IMR-90 (cell line): ENCODE measurements around the gene PTPRO. TPM values are rescaled to one million over a fixed set of nuclear protein-coding genes. Genes with fewer than 3 reads are reported as not detected.
A peak's percentile ranks its signal among the peaks of the same experiment; 100 is the strongest.

Source experiments
- ATAC-seq: fragments of 200-7000 bp; cut with Tn5 transposase; 2 replicates; pipeline ENCODE4 v1.9.1; 2020; ENCODE audit warnings: low read depth, mild to moderate bottlenecking, moderate library complexity
- BruUV-seq: library from RNA; stranded (reverse); fragments of 400-500 nt; replicated peaks from 2 replicates; lab custom pipeline; 2021; lab: Mats Ljungman, UMichigan
- CTCF ChIA-PET: fragments of 300-600 bp; formaldehyde crosslinking; extraction: SDS; loops from one replicate; lab custom pipeline; 2021; ENCODE audit warnings: antibody characterized with exemption; lab: Yijun Ruan, JAX
- POLR2A ChIA-PET: fragments of 300-600 bp; sonication (Branson Sonifier 250); formaldehyde crosslinking; loops from one replicate; lab custom pipeline; 2022; ENCODE audit warnings: antibody characterized with exemption; ENCODE audit not compliant: unreplicated experiment; lab: Charles Lee
- DNase-seq: peaks from one replicate; pipeline ENCODE4 v3.0.0; 2013
- H2AFZ ChIP-seq: replicated peaks from 2 replicates; pipeline ENCODE3; 2013; ENCODE audit warnings: low read length, mild to moderate bottlenecking; ENCODE audit not compliant: poor library complexity
- H2AK5ac ChIP-seq: 2 replicates; pipeline ENCODE4 v1.6.1; 2013; ENCODE audit warnings: low read depth, low read length, inconsistent platforms
- H2AK9ac ChIP-seq: replicated peaks from 2 replicates; pipeline ENCODE3; 2013; ENCODE audit warnings: mild to moderate bottlenecking, low read depth, low read length, moderate library complexity; ENCODE audit not compliant: poor library complexity
- H2BK120ac ChIP-seq: 2 replicates; pipeline ENCODE4 v1.6.1; 2013; ENCODE audit warnings: low read depth, low read length, inconsistent platforms
- H2BK15ac ChIP-seq: 3 replicates; pipeline ENCODE4 v1.6.1; 2013; ENCODE audit warnings: low read depth, low read length, inconsistent platforms
- H2BK20ac ChIP-seq: 2 replicates; pipeline ENCODE4 v1.6.1; 2013; ENCODE audit warnings: low read depth, mild to moderate bottlenecking, inconsistent platforms, low read length, moderate library complexity
- H2BK5ac ChIP-seq: 2 replicates; pipeline ENCODE4 v1.6.1; 2013; ENCODE audit warnings: mild to moderate bottlenecking, low read depth, low read length, inconsistent platforms; ENCODE audit not compliant: poor library complexity, severe bottlenecking
- H3K14ac ChIP-seq: replicated peaks from 2 replicates; pipeline ENCODE4 v1.6.1; 2013; ENCODE audit warnings: low read depth, low read length, inconsistent platforms
- H3K18ac ChIP-seq: 2 replicates; pipeline ENCODE4 v1.6.1; 2013; ENCODE audit warnings: low read depth, low read length, control low read depth
- H3K23ac ChIP-seq: 2 replicates; pipeline ENCODE4 v1.6.1; 2013; ENCODE audit warnings: low read depth, low read length, inconsistent platforms
- H3K27ac ChIP-seq: 2 replicates; pipeline ENCODE4 v1.5.1; 2013; ENCODE audit warnings: mild to moderate bottlenecking, control low read depth, low read length; ENCODE audit not compliant: insufficient read depth
- H3K27me3 ChIP-seq: 2 replicates; pipeline ENCODE4 v1.6.1; 2013; ENCODE audit warnings: low read length; ENCODE audit not compliant: control insufficient read depth, insufficient read depth
- H3K36me3 ChIP-seq: 2 replicates; pipeline ENCODE4 v1.6.1; 2013; ENCODE audit warnings: low read length, mixed read lengths; ENCODE audit not compliant: control insufficient read depth, insufficient read depth
- H3K4ac ChIP-seq: 2 replicates; pipeline ENCODE4 v1.6.1; 2013; ENCODE audit warnings: low read depth, low read length, inconsistent platforms
- H3K4me1 ChIP-seq: 2 replicates; pipeline ENCODE4 v1.6.1; 2013; ENCODE audit warnings: low read length, mixed read lengths; ENCODE audit not compliant: control insufficient read depth, insufficient read depth
- H3K4me2 ChIP-seq: 2 replicates; pipeline ENCODE4 v1.6.1; 2013; ENCODE audit warnings: low read depth, mild to moderate bottlenecking, control low read depth, low read length, moderate library complexity
- H3K4me3 ChIP-seq: 2 replicates; pipeline ENCODE4 v1.5.1; 2013; ENCODE audit warnings: low read depth, mild to moderate bottlenecking, control low read depth, low read length, moderate library complexity; ENCODE audit not compliant: insufficient read depth
- H3K56ac ChIP-seq: 2 replicates; pipeline ENCODE4 v1.6.1; 2013; ENCODE audit warnings: low read length, inconsistent platforms; ENCODE audit not compliant: insufficient read depth; ENCODE audit errors: extremely low read depth
- H3K79me1 ChIP-seq, 2 experiments: 2 replicates each; pipeline ENCODE4 v1.6.1; 2013; ENCODE audit warnings: low read length in 2 of 2, inconsistent platforms in 1 of 2, low read depth in 1 of 2
- H3K9ac ChIP-seq: 2 replicates; pipeline ENCODE4 v1.6.1; 2013; ENCODE audit warnings: low read depth, low read length, control low read depth
- H3K9me1 ChIP-seq: 2 replicates; pipeline ENCODE4 v1.6.1; 2013; ENCODE audit warnings: low read length, inconsistent platforms; ENCODE audit not compliant: insufficient read depth
- H3K9me3 ChIP-seq: 2 replicates; pipeline ENCODE4 v1.6.1; 2013; ENCODE audit warnings: low read length; ENCODE audit not compliant: control insufficient read depth, insufficient read depth
- H4K20me1 ChIP-seq: 2 replicates; pipeline ENCODE4 v1.6.1; 2013; ENCODE audit warnings: low read length, inconsistent platforms; ENCODE audit not compliant: insufficient read depth
- H4K5ac ChIP-seq: 2 replicates; pipeline ENCODE4 v1.6.1; 2013; ENCODE audit warnings: mild to moderate bottlenecking, low read depth, low read length, control low read depth
- H4K8ac ChIP-seq, 2 experiments: 2 replicates each; pipeline ENCODE4 v1.6.1; 2013; ENCODE audit warnings: low read depth in 2 of 2, low read length in 2 of 2, control low read depth in 1 of 2, inconsistent platforms in 1 of 2
- H4K91ac ChIP-seq: 2 replicates; pipeline ENCODE4 v1.6.1; 2013; ENCODE audit warnings: low read depth, low read length, inconsistent platforms; ENCODE audit not compliant: insufficient read depth
- FOS ChIP-seq: fragments of 150-350 bp; IDR thresholded peaks from 2 replicates; pipeline ENCODE4 v1.6.1; 2016; ENCODE audit warnings: low read depth, low read length
- MAFK ChIP-seq: IDR thresholded peaks from 2 replicates; pipeline ENCODE4 v1.6.1; 2012; ENCODE audit warnings: low read depth, low read length, improper control_type of control experiment
- MAZ ChIP-seq: IDR thresholded peaks from 2 replicates; pipeline ENCODE4 v1.6.1; 2012; ENCODE audit warnings: low read depth, mild to moderate bottlenecking, low read length, improper control_type of control experiment, moderate library complexity, borderline replicate concordance
- MXI1 ChIP-seq: IDR thresholded peaks from 2 replicates; pipeline ENCODE4 v1.6.1; 2012; ENCODE audit warnings: low read depth, mild to moderate bottlenecking, low read length, moderate library complexity, borderline replicate concordance
- RCOR1 ChIP-seq: IDR thresholded peaks from 2 replicates; pipeline ENCODE4 v1.6.1; 2012; ENCODE audit warnings: mild to moderate bottlenecking, low read length, improper control_type of control experiment; ENCODE audit not compliant: insufficient replicate concordance
- RFX5 ChIP-seq: IDR thresholded peaks from 2 replicates; pipeline ENCODE4 v1.8.0; 2012; ENCODE audit warnings: low read depth, mild to moderate bottlenecking, low read length, moderate library complexity
- WGBS, 2 experiments: methylation state at CpG; one replicate each; pipeline versions ENCODE4 v1.1.5 to v1.1.7; 2013; ENCODE audit warnings: missing lambda C conversion rate in 2 of 2; ENCODE audit not compliant: insufficient read length in 1 of 2; ENCODE audit errors: extremely low coverage in 2 of 2; 5-methylcytosine and 5-hydroxymethylcytosine counted together
- dilution Hi-C: fragments of 300-500 bp; cut with HindIII; formaldehyde crosslinking; loops from one replicate; pipeline ENCODE4 v1.14.3; 2018; ENCODE audit warnings: low sequenced_read_pairs; ENCODE audit not compliant: unreplicated experiment
- in situ Hi-C: fragments of 300-500 bp; cut with MboI; formaldehyde crosslinking; loops from 3 replicates; pipeline ENCODE4 v1.14.3; 2019; ENCODE audit warnings: low sequenced_read_pairs, inconsistent platforms, mixed read lengths
- intact Hi-C: fragments of 100-400 bp; cut with micrococcal nuclease; formaldehyde crosslinking; loops from 2 replicates; pipeline ENCODE4 v1.10.0; 2022
- polyA plus RNA-seq, 3 experiments: library from polyadenylated mRNA; depleted of rRNA; stranded (reverse); fragments of >200 nt; gene quantifications; 2 replicates each; pipeline ENCODE4 v1.2.3, GENCODE V29; 2012; ENCODE audit warnings: low replicate concordance in 1 of 3
- total RNA-seq: library from RNA; depleted of rRNA; stranded (reverse); fragments of >200 nt; gene quantifications from 2 replicates; pipeline ENCODE4 v1.2.3, GENCODE V29; 2012

PTPRO gene
- total and polyA plus RNA-seq, 2 of the 4 experiments (the other 2 are of a cell fraction): 0.03 to 0.18 TPM

- no TSS peak for BruUV-seq
- Histone ChIP-seq H3K36me3 (no peaks in the 10 kb centered on the region), H3K56ac (no peak overlapping the region), H3K27ac (no peak overlapping the region), H4K91ac (no peak overlapping the region), H4K20me1 (no peaks in the 10 kb centered on the region), H2BK120ac (peak overlapping the region; percentile 35; the same call in 1 of the 2 replicates), H3K4me2 (peak overlapping the region; percentile 95; the same call in 1 of the 2 replicates), H3K23ac (no peak overlapping the region), H4K8ac (no peak overlapping the region), H3K18ac (no peak overlapping the region), H3K4me1 (peaks cover 3% of the 10 kb centered on the region; the same call in 1 of the 2 replicates), H3K4me3 (no peak overlapping the region), H2AK9ac (no peak overlapping the region), H4K5ac (no peak overlapping the region), H2AK5ac (0 out of 2 replicates have a peak overlapping the region, but pooled peaks have one; percentile 1), H3K9ac (no peak overlapping the region), H3K79me1 (no peaks in the 10 kb centered on the region), H3K14ac (no peak overlapping the region), H2BK5ac (no peak overlapping the region), H3K9me3 (no peaks in the 10 kb centered on the region), H3K27me3 (no peaks in the 10 kb centered on the region), H2BK20ac (peak overlapping the region; percentile 32; the same call in 1 of the 2 replicates), H2BK15ac (no peak overlapping the region; the same call in 2 of the 3 replicates), H3K4ac (peak overlapping the region; percentile 33; the same call in 1 of the 2 replicates), H3K9me1 (peaks cover 3% of the 10 kb centered on the region; the same call in 1 of the 2 replicates), H2AFZ (peak overlapping the region; percentile 24)
- no CpG with 5 or more reads among the region's 9 CpGs for WGBS, 2 experiments
- ATAC-seq (peak; percentile 92), DNase-seq (peak; percentile 53)
- in situ Hi-C loops: no loop called here
- intact Hi-C loops: no loop called here
- dilution Hi-C loops: no loop called here
- POLR2A ChIA-PET: no interaction called here
- TF ChIP-seq MXI1 (no peak), MAZ (no peak), MAFK (no peak), FOS (peak; percentile 35; the same call in 1 of the 2 replicates), RFX5 (no peak), RCOR1 (no peak)
- CTCF ChIA-PET: no interaction called here
These were observed 14.7 kb downstream of the PTPRO start for GRCh38 chr12:15336768-15337553.
